Measurements from ENCODE around the gene CD209.

The CD209 gene

DNA sequence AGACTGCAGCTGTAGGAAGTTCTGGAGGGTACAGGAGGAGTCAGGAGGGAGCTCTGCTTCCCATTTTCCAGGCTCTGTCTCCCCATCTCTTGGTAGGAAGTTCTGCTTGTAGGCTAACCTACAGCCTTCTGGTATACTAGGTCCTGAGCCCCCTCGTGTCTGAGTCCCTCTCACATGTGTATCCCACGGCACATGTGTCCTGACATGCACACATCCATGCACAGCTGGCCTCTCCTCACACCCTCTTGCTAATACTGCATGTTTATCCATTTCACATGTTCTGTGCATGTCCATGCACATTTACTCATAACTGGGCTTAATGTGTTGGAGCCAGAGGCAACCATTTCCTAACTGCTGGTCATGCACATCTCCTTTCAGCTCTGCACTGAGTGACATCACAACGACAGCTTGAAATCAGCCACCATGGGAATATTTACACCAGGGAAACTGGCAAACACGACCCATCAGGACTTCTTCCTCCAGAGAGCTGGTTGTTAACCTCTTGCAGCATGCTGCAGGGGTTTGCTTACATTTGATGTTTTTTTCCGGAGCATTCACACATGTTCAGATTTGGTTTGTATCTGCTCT lies 3.0 kb downstream of the CD209 start:
- H3K4ac ChIP-seq (ENCODE audit: low read length), result no peak overlapping the region
- DNase-seq (ENCODE audit: low spot score), result no peak
- H2AK5ac ChIP-seq (ENCODE audit: low read depth, low read length), result no peak overlapping the region
- no peak overlapping the region for H4K8ac ChIP-seq (ENCODE audit: low read depth, low read length)
- H2BK15ac ChIP-seq (ENCODE audit: low read length), result no peak overlapping the region
- no peak overlapping the region for H3K14ac ChIP-seq (ENCODE audit: low read length)
- no peak overlapping the region for H2AFZ ChIP-seq (ENCODE audit: low read length)
- no peaks in the 10 kb centered on the region for H3K79me1 ChIP-seq (ENCODE audit: low read depth, low read length)
- no peak overlapping the region for H2BK12ac ChIP-seq (ENCODE audit: low read length)
- H3K4me3 ChIP-seq (ENCODE audit: low read length in 2 of 2), result no peak overlapping the region
- H3K18ac ChIP-seq (ENCODE audit: low read length), result no peak overlapping the region
- H3K9me3 ChIP-seq (replicated peaks in 1 of 2; ENCODE audit: control insufficient read depth in 2 of 2, insufficient read depth in 1 of 2, low read depth in 1 of 2, low read length in 2 of 2), result no peaks in the 10 kb centered on the region
- H3K9ac ChIP-seq (ENCODE audit: low read depth, low read length, poor library complexity), result no peak overlapping the region
- no peak overlapping the region for H3K4me2 ChIP-seq (ENCODE audit: insufficient read depth, low read length, poor library complexity, severe bottlenecking)
- no peaks in the 10 kb centered on the region for H3K4me1 ChIP-seq (ENCODE audit: control insufficient read depth in 2 of 2, insufficient read depth in 1 of 2, low read depth in 1 of 2, low read length in 2 of 2)
- no peak overlapping the region for H3K23ac ChIP-seq (ENCODE audit: low read depth, low read length, poor library complexity)
- WGBS, 2 donors (ENCODE audit: extremely low coverage in 2 of 2, insufficient read length in 2 of 2, insufficient replicate concordance in 1 of 2), result no CpG with 5 or more reads among the region's 5 CpGs
- no peaks in the 10 kb centered on the region for H3K36me3 ChIP-seq (replicated peaks in 1 of 2; ENCODE audit: control insufficient read depth in 2 of 2, insufficient read depth in 2 of 2, low read length in 2 of 2)
- no peak overlapping the region for H4K91ac ChIP-seq (ENCODE audit: low read depth, low read length, poor library complexity)
- H3K27me3 ChIP-seq (ENCODE audit: control insufficient read depth in 3 of 3, insufficient read depth in 3 of 3, low read depth in 1 of 3, low read length in 3 of 3), result peaks cover 0 to 3% (median 0%) of the 10 kb centered on the region in 3 experiments
- no peak overlapping the region for H2BK5ac ChIP-seq (ENCODE audit: low read length)
- no peak overlapping the region for H3K27ac ChIP-seq (replicated peaks; ENCODE audit: low read length)
- H2BK120ac ChIP-seq (ENCODE audit: low read depth, low read length), result no peak overlapping the region

DNA sequence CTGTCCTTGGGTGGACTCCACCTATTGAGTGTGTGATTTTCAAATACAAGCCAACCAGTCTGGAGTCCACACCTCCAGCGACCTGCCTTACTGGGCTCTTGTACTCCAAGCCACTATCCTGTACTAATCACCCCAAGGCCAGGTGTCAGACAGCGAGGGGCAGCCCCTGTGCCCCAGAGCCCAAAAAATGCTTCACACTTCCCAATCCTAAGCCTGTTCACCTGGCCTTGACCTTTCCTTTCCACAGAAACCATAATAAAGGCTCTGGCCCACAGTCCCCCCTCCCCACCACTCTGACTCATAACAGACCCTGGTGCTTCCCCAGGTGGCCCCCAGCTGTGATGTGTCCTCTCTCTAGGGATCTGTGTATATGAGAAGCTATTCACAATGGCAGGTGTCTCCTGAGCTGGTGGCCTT lies 3.9 kb downstream of the CD209 start:
- Histone ChIP-seq H4K91ac (ENCODE audit: low read depth, low read length, poor library complexity) (no peak overlapping the region), H4K8ac (ENCODE audit: low read depth, low read length) (no peak overlapping the region), H3K27me3 (ENCODE audit: control insufficient read depth in 3 of 3, insufficient read depth in 3 of 3, low read depth in 1 of 3, low read length in 3 of 3) (peaks cover 0 to 3% (median 0%) of the 10 kb centered on the region in 3 experiments), H3K18ac (ENCODE audit: low read length) (no peak overlapping the region), H3K36me3 (replicated peaks in 1 of 2; ENCODE audit: control insufficient read depth in 2 of 2, insufficient read depth in 2 of 2, low read length in 2 of 2) (no peaks in the 10 kb centered on the region), H3K4me3 (ENCODE audit: low read length in 2 of 2) (no peak overlapping the region), H2BK12ac (ENCODE audit: low read length) (no peak overlapping the region), H2BK120ac (ENCODE audit: low read depth, low read length) (no peak overlapping the region), H3K4ac (ENCODE audit: low read length) (no peak overlapping the region), H3K23ac (ENCODE audit: low read depth, low read length, poor library complexity) (no peak overlapping the region), H3K14ac (ENCODE audit: low read length) (no peak overlapping the region), H3K4me2 (ENCODE audit: insufficient read depth, low read length, poor library complexity, severe bottlenecking) (no peak overlapping the region), H3K79me1 (ENCODE audit: low read depth, low read length) (no peaks in the 10 kb centered on the region), H3K27ac (replicated peaks; ENCODE audit: low read length) (no peak overlapping the region), H3K4me1 (ENCODE audit: control insufficient read depth in 2 of 2, insufficient read depth in 1 of 2, low read depth in 1 of 2, low read length in 2 of 2) (no peaks in the 10 kb centered on the region), H3K9me3 (replicated peaks in 1 of 2; ENCODE audit: control insufficient read depth in 2 of 2, insufficient read depth in 1 of 2, low read depth in 1 of 2, low read length in 2 of 2) (no peaks in the 10 kb centered on the region), H3K9ac (ENCODE audit: low read depth, low read length, poor library complexity) (peak overlapping the region; percentile 39), H2BK5ac (ENCODE audit: low read length) (no peak overlapping the region), H2BK15ac (ENCODE audit: low read length) (no peak overlapping the region), H2AK5ac (ENCODE audit: low read depth, low read length) (no peak overlapping the region), H2AFZ (ENCODE audit: low read length) (no peak overlapping the region)
- no peak for DNase-seq (ENCODE audit: low spot score)
- WGBS, 2 donors (ENCODE audit: extremely low coverage in 2 of 2, insufficient read length in 2 of 2, insufficient replicate concordance in 1 of 2), result no CpG with 5 or more reads among the region's 2 CpGs

DNA sequence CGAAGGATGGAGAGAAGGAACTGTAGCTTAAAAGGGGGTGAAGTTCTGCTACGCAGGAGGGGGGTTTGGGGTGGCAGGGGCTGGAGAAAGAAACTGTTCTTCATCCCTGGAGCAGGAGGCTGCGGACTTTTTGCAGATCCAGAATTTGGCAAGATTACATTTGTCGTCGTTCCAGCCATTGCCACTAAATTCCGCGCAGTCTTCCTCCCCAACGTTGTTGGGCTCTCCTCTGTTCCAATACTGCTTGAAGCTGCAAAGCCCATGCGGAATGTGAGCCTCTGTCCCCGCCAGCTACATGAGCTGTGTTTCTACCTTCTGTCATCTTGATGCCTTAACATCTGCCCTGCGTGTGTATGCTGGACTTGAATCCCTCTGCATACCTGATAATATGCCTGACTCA lies 4.3 kb downstream of the CD209 start:
- no peaks in the 10 kb centered on the region for H3K4me1 ChIP-seq (ENCODE audit: control insufficient read depth in 2 of 2, insufficient read depth in 1 of 2, low read depth in 1 of 2, low read length in 2 of 2)
- H3K14ac ChIP-seq (ENCODE audit: low read length), result no peak overlapping the region
- no peak overlapping the region for H2BK15ac ChIP-seq (ENCODE audit: low read length)
- no peak overlapping the region for H4K8ac ChIP-seq (ENCODE audit: low read depth, low read length)
- peaks cover 0 to 3% (median 0%) of the 10 kb centered on the region in 3 experiments for H3K27me3 ChIP-seq (ENCODE audit: control insufficient read depth in 3 of 3, insufficient read depth in 3 of 3, low read depth in 1 of 3, low read length in 3 of 3)
- no peak overlapping the region for H2AK5ac ChIP-seq (ENCODE audit: low read depth, low read length)
- no peak overlapping the region for H3K4me3 ChIP-seq (ENCODE audit: low read length in 2 of 2)
- no peak overlapping the region for H3K23ac ChIP-seq (ENCODE audit: low read depth, low read length, poor library complexity)
- no peak overlapping the region for H3K27ac ChIP-seq (replicated peaks; ENCODE audit: low read length)
- no peak overlapping the region for H4K91ac ChIP-seq (ENCODE audit: low read depth, low read length, poor library complexity)
- H3K18ac ChIP-seq (ENCODE audit: low read length), result no peak overlapping the region
- H2BK5ac ChIP-seq (ENCODE audit: low read length), result no peak overlapping the region
- no peaks in the 10 kb centered on the region for H3K9me3 ChIP-seq (replicated peaks in 1 of 2; ENCODE audit: control insufficient read depth in 2 of 2, insufficient read depth in 1 of 2, low read depth in 1 of 2, low read length in 2 of 2)
- peak overlapping the region; percentile 39 for H3K9ac ChIP-seq (ENCODE audit: low read depth, low read length, poor library complexity)
- H2BK12ac ChIP-seq (ENCODE audit: low read length), result no peak overlapping the region
- H3K4ac ChIP-seq (ENCODE audit: low read length), result no peak overlapping the region
- no peak overlapping the region for H2AFZ ChIP-seq (ENCODE audit: low read length)
- H3K4me2 ChIP-seq (ENCODE audit: insufficient read depth, low read length, poor library complexity, severe bottlenecking), result no peak overlapping the region
- no peaks in the 10 kb centered on the region for H3K36me3 ChIP-seq (replicated peaks in 1 of 2; ENCODE audit: control insufficient read depth in 2 of 2, insufficient read depth in 2 of 2, low read length in 2 of 2)
- no peak overlapping the region for H2BK120ac ChIP-seq (ENCODE audit: low read depth, low read length)
- no peak for DNase-seq (ENCODE audit: low spot score)
- no CpG with 5 or more reads among the region's 11 CpGs for WGBS, 2 donors (ENCODE audit: extremely low coverage in 2 of 2, insufficient read length in 2 of 2, insufficient replicate concordance in 1 of 2)
- no peaks in the 10 kb centered on the region for H3K79me1 ChIP-seq (ENCODE audit: low read depth, low read length)

- no peak overlapping the region for H2BK120ac ChIP-seq (ENCODE audit: low read depth, low read length)
- no peak overlapping the region for H3K4ac ChIP-seq (ENCODE audit: low read length)
- H3K36me3 ChIP-seq (replicated peaks in 1 of 2; ENCODE audit: control insufficient read depth in 2 of 2, insufficient read depth in 2 of 2, low read length in 2 of 2), result no peaks in the 10 kb centered on the region
- DNase-seq (ENCODE audit: low spot score), result no peak
- no peak overlapping the region for H2AFZ ChIP-seq (ENCODE audit: low read length)
- H3K4me3 ChIP-seq (ENCODE audit: low read length in 2 of 2), result no peak overlapping the region
- H3K14ac ChIP-seq (ENCODE audit: low read length), result no peak overlapping the region
- H2BK5ac ChIP-seq (ENCODE audit: low read length), result no peak overlapping the region
- H3K79me1 ChIP-seq (ENCODE audit: low read depth, low read length), result no peaks in the 10 kb centered on the region
- H4K91ac ChIP-seq (ENCODE audit: low read depth, low read length, poor library complexity), result no peak overlapping the region
- H3K9me3 ChIP-seq (replicated peaks in 1 of 2; ENCODE audit: control insufficient read depth in 2 of 2, insufficient read depth in 1 of 2, low read depth in 1 of 2, low read length in 2 of 2), result no peaks in the 10 kb centered on the region
- H3K27ac ChIP-seq (replicated peaks; ENCODE audit: low read length), result no peak overlapping the region
- H2BK12ac ChIP-seq (ENCODE audit: low read length), result no peak overlapping the region
- no peak overlapping the region for H2AK5ac ChIP-seq (ENCODE audit: low read depth, low read length)
- H3K23ac ChIP-seq (ENCODE audit: low read depth, low read length, poor library complexity), result no peak overlapping the region
- no CpG with 5 or more reads among the region's 2 CpGs for WGBS, 2 donors (ENCODE audit: extremely low coverage in 2 of 2, insufficient read length in 2 of 2, insufficient replicate concordance in 1 of 2)
- no peaks in the 10 kb centered on the region for H3K4me1 ChIP-seq (ENCODE audit: control insufficient read depth in 2 of 2, insufficient read depth in 1 of 2, low read depth in 1 of 2, low read length in 2 of 2)
- H3K4me2 ChIP-seq (ENCODE audit: insufficient read depth, low read length, poor library complexity, severe bottlenecking), result no peak overlapping the region
- H3K18ac ChIP-seq (ENCODE audit: low read length), result no peak overlapping the region
- H4K8ac ChIP-seq (ENCODE audit: low read depth, low read length), result no peak overlapping the region
- H3K9ac ChIP-seq (ENCODE audit: low read depth, low read length, poor library complexity), result no peak overlapping the region
- no peak overlapping the region for H2BK15ac ChIP-seq (ENCODE audit: low read length)
- peaks cover 0 to 3% (median 0%) of the 10 kb centered on the region in 3 experiments for H3K27me3 ChIP-seq (ENCODE audit: control insufficient read depth in 3 of 3, insufficient read depth in 3 of 3, low read depth in 1 of 3, low read length in 3 of 3)
These were observed 4.8 kb downstream of the CD209 start for GRCh38 chr19:7742575-7742974.

Measured in neuronal stem cell (in vitro differentiated cells).